HepG2 (cell line): ENCODE results near the gene MTA1. TPM values are rescaled to one million over a fixed set of nuclear protein-coding genes. Genes with fewer than 3 reads are reported as not detected.

Source experiments
- ATAC-seq: fragments of 200-7000 bp; cut with Tn5 transposase; 3 replicates; pipeline ENCODE4 v1.9.1; 2020; ENCODE audit warnings: mild to moderate bottlenecking, moderate library complexity
- BruUV-seq: library from RNA; stranded (reverse); fragments of 400-500 nt; replicated peaks from 2 replicates; lab custom pipeline; 2021; lab: Mats Ljungman, UMichigan
- CTCF ChIA-PET: fragments of 300-600 bp; formaldehyde crosslinking; extraction: SDS; loops from one replicate; lab custom pipeline; 2021; ENCODE audit warnings: low total read pairs, inconsistent platforms, low intra/inter-chr PET ratio; lab: Yijun Ruan, JAX
- POLR2A ChIA-PET: fragments of 350-600 bp; sonication (Branson Sonifier 250); formaldehyde crosslinking; loops from one replicate; lab custom pipeline; 2020; ENCODE audit warnings: antibody characterized with exemption, inconsistent platforms; lab: Yijun Ruan, JAX
- DNase-seq: peaks from one replicate; pipeline ENCODE4 v3.0.0-alpha.2; 2015; ENCODE audit warnings: low spot score
- FAIRE-seq: peaks from 3 replicates; lab custom pipeline; 2011; peaks lifted over from hg19 to GRCh38; lab: Jason Lieb, UNC
- H2AFZ ChIP-seq: one replicate; pipeline ENCODE4 v1.6.1; 2011; ENCODE audit warnings: low read length, inconsistent platforms
- H3K27ac ChIP-seq: fragments of 300-600 bp; 3 replicates; pipeline ENCODE4 v1.8.0; 2011; ENCODE audit warnings: mixed run types, mild to moderate bottlenecking, mixed read lengths, low read length, inconsistent platforms; ENCODE audit not compliant: insufficient read depth; ENCODE audit errors: extremely low read length
- H3K27me3 ChIP-seq, 2 experiments: fragments of 200-600 bp in 1 of 2; 2 replicates in 1 of 2; 3 replicates in 1 of 2; pipeline versions ENCODE4 v1.6.0 to v1.8.0; 2011; ENCODE audit warnings: low read length in 2 of 2, mild to moderate bottlenecking in 2 of 2, moderate library complexity in 2 of 2, inconsistent platforms in 1 of 2; ENCODE audit not compliant: insufficient read depth in 2 of 2, control insufficient read depth in 1 of 2
- H3K36me3 ChIP-seq, 2 experiments: fragments of 200-600 bp in 1 of 2; replicated peaks in 1 of 2; 2 replicates in 1 of 2; 3 replicates in 1 of 2; pipeline versions ENCODE4 v1.5.1 to v1.8.0; 2011; ENCODE audit warnings: low read length in 2 of 2, inconsistent platforms in 1 of 2; ENCODE audit not compliant: insufficient read depth in 2 of 2, control insufficient read depth in 1 of 2
- H3K4me1 ChIP-seq: 2 replicates; pipeline ENCODE4 v1.5.1; 2012; ENCODE audit warnings: low read length, inconsistent platforms; ENCODE audit not compliant: insufficient read depth
- H3K4me2 ChIP-seq: 2 replicates; pipeline ENCODE4 v1.6.0; 2011; ENCODE audit warnings: low read depth, low read length, inconsistent platforms
- H3K4me3 ChIP-seq, 3 experiments: fragments of 200-600 bp in 1 of 3; sonication (generic), shearing (Covaris generic) in 1 of 3; replicated peaks in 1 of 3; 2 replicates each; pipeline ENCODE4 v1.5.1; 2011 to 2016; ENCODE audit warnings: low read length in 3 of 3, inconsistent platforms in 2 of 3, low read depth in 2 of 3, mild to moderate bottlenecking in 2 of 3, control low read depth in 1 of 3, mixed read lengths in 1 of 3; ENCODE audit not compliant: insufficient read depth in 1 of 3
- H3K79me2 ChIP-seq: one replicate; pipeline ENCODE4 v1.6.1; 2011; ENCODE audit warnings: low read length, inconsistent platforms; ENCODE audit not compliant: insufficient read depth
- H3K9ac ChIP-seq: 2 replicates; pipeline ENCODE4 v1.6.0; 2011; ENCODE audit warnings: mild to moderate bottlenecking, low read depth, low read length, inconsistent platforms; ENCODE audit not compliant: insufficient read depth
- H3K9me3 ChIP-seq: 2 replicates; pipeline ENCODE4 v1.5.1; 2012; ENCODE audit warnings: mild to moderate bottlenecking, low read length
- H4K20me1 ChIP-seq: 2 replicates; pipeline ENCODE4 v1.6.0; 2011; ENCODE audit warnings: inconsistent platforms, mild to moderate bottlenecking, low read length, moderate library complexity; ENCODE audit not compliant: insufficient read depth
- CCAR2 ChIP-seq: fragments of 200-400 bp; formaldehyde crosslinking; optimal IDR thresholded peaks from 2 replicates; pipeline ENCODE3; 2018; ENCODE audit warnings: low read depth, mild to moderate bottlenecking, low read length, moderate library complexity
- NFYB ChIP-seq: sonication (generic); formaldehyde crosslinking; IDR thresholded peaks from 2 replicates; pipeline ENCODE4 v1.4.0; 2020; ENCODE audit warnings: missing genetic modification reagents
- RBM22 ChIP-seq: fragments of 200-400 bp; formaldehyde crosslinking; optimal IDR thresholded peaks from 2 replicates; pipeline ENCODE3; 2017; ENCODE audit warnings: mild to moderate bottlenecking, low read length, moderate library complexity
- TFDP1 ChIP-seq: IDR thresholded peaks from 2 replicates; pipeline ENCODE4 v1.6.1; 2016; ENCODE audit warnings: missing compliant biosample characterization, missing genetic modification reagents, borderline replicate concordance
- ZNF546 ChIP-seq: sonication (generic); formaldehyde crosslinking; conservative IDR thresholded peaks from 2 replicates; pipeline ENCODE4 v1.8.1; 2023; ENCODE audit warnings: mild to moderate bottlenecking, missing genetic modification reagents
- ZNF710 ChIP-seq: sonication (generic); formaldehyde crosslinking; IDR thresholded peaks from 2 replicates; pipeline ENCODE4 v1.5.0; 2020; ENCODE audit warnings: mild to moderate bottlenecking, missing genetic modification reagents, borderline replicate concordance
- WGBS: methylation state at CpG from one replicate; pipeline ENCODE4 v1.1.6; 2017; ENCODE audit warnings: low lambda C conversion rate; 5-methylcytosine and 5-hydroxymethylcytosine counted together
- in situ Hi-C: cut with HindIII; loops from 2 replicates; pipeline ENCODE4 v1.10.0; 2017; ENCODE audit warnings: low pct_unique_long_range_greater_than_20kb; ENCODE audit not compliant: extremely low pct_ligation_motif_present
- intact Hi-C: fragments of 100-400 bp; cut with micrococcal nuclease; formaldehyde crosslinking; loops from one replicate; pipeline ENCODE4 v1.10.0; 2022; ENCODE audit not compliant: unreplicated experiment
- polyA plus RNA-seq, 8 experiments: library from polyadenylated mRNA; depleted of rRNA in 3 of 8; stranded (reverse) in 7 of 8; unstranded in 1 of 8; fragments of >200 nt; fragmentation: Illumina TruSeq in 4 of 8; extraction: Trizol in 4 of 8; gene quantifications; 2 replicates each; pipeline versions ENCODE4 v1.2.1 to v1.2.3, GENCODE V29; 2011 to 2016; ENCODE audit warnings: low read depth in 4 of 8, missing spikeins in 1 of 8, mixed read lengths in 1 of 8; ENCODE audit not compliant: insufficient read depth in 1 of 8
- total RNA-seq, 5 experiments: library from RNA; depleted of rRNA; stranded (reverse); fragments of >200 nt; fragmentation: Illumina TruSeq; extraction: Trizol; gene quantifications; 2 replicates each; pipeline ENCODE4 v1.2.3, GENCODE V29; 2016; ENCODE audit warnings: low read depth in 1 of 5

MTA1 gene
- total and polyA plus RNA-seq, 2 of the 13 experiments (the other 11 are each of a cell fraction or from before 2014, with no cell fraction given), result 35.2 to 85.8 TPM

GRCh38 chr14:105503935-105504692, 84.5 kb downstream of the MTA1 start (continued):
- no peak for TF ChIP-seq RBM22
- TF ChIP-seq TFDP1, result peak; percentile 26; the same call in 1 of the 2 replicates
- TF ChIP-seq ZNF546 (CRISPR knock-in tag), result no peak; the same call in 1 of the 2 replicates

GRCh38 chr14:105505101-105505500, 85.5 kb downstream of the MTA1 start:
- ChIA-PET CTCF (no interaction called here), POLR2A (interaction anchor here (1.0 kb wide), 1 partner anchor 9 kb away, joined by 5 read pairs; no protein-coding TSS in a partner anchor)
- peak overlapping the region in 1 of 3 experiments; percentile 41; a peak in 1 of 6 replicates for H3K4me3 ChIP-seq
- 51% methylated on average over 12 of the region's 16 CpGs for WGBS
- peaks cover 54% of the 10 kb centered on the region for H3K4me1 ChIP-seq
- FAIRE-seq (no peak), ATAC-seq (no peak), DNase-seq (no peak)
- BruUV-seq, result no TSS peak
- H3K27me3 ChIP-seq, result peaks cover 2 to 34% of the 10 kb centered on the region in 2 experiments; a peak in 4 of 5 replicates
- no peaks in the 10 kb centered on the region for H3K9me3 ChIP-seq
- intact Hi-C loops (no loop called here), in situ Hi-C loops (no loop called here)
- H3K79me2 ChIP-seq, result no peaks in the 10 kb centered on the region
- H3K27ac ChIP-seq, result no peak overlapping the region
- no peak for TF ChIP-seq NFYB (CRISPR knock-in tag)
- TF ChIP-seq CCAR2, result no peak
- no peak for TF ChIP-seq ZNF710 (CRISPR knock-in tag)
- no peaks in the 10 kb centered on the region for H3K36me3 ChIP-seq
- H4K20me1 ChIP-seq, result no peaks in the 10 kb centered on the region
- H2AFZ ChIP-seq, result no peak overlapping the region
- H3K4me2 ChIP-seq, result peak overlapping the region; percentile 73
- H3K9ac ChIP-seq, result no peak overlapping the region
